ENCODE results near the gene OR10A6. TPM values are rescaled to one million over a fixed set of nuclear protein-coding genes. Genes with fewer than 3 reads are reported as not detected.

OR10A6 gene
- total RNA-seq, 1 donor from 2014 or later = not detected

DNA sequence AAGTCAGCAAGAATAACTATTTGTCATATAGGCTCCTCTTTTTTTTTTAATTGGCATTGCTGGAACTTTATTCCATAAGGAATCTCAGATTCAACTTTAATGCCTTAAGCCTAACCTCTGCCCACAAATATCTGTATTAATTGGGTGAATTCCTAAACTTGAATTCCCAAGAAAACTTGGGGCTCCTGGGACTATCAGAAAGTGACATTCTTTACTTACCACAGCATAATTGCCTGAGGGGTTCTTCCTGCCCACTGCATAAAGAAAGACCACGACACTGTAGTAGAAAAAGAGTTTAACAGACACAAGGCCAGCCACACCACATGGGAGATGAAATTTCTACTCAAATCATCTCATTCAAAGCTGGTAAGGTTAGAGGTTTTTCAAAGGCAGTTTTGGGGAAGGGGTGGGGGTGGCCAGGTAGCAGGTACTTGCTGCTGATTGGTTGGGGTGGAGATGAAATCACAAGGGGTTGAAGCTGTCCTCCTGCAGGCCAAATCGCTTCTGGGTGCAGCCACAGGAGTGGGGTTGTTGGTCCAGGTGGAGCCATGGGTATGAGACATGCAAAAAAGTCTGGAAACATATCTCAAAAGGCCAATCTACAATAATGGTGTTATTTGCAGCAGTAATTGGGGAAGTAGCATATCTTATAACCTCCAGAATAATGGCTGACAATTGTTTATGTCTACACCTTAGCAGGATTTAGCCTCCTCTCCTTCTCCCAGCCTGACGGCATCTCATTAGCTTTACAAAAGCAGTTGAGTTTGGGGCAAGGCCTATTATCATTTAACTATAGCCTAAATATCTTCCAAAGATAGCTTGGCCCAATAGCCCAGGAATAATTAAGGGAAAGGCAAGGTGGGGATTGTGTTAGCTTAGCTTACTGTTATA, 38.9 kb upstream of the OR10A6 start:
- Mint-ChIP-seq H3K4me1 (no peaks in the 10 kb centered on the region), H3K9me3 (no peaks in the 10 kb centered on the region), H3K36me3 (ENCODE audit: low read depth) (no peaks in the 10 kb centered on the region), H3K27me3 (peaks cover 29% of the 10 kb centered on the region), H3K4me3 (no peak overlapping the region), H3K27ac (no peak overlapping the region)
- ATAC-seq (ENCODE audit: low read depth) (no peak), DNase-seq (no peak)
- intact Hi-C loops (cut with micrococcal nuclease) = no loop called here
- CTCF ChIA-PET = no interaction called here
- TF ChIP-seq, protein P1, sequence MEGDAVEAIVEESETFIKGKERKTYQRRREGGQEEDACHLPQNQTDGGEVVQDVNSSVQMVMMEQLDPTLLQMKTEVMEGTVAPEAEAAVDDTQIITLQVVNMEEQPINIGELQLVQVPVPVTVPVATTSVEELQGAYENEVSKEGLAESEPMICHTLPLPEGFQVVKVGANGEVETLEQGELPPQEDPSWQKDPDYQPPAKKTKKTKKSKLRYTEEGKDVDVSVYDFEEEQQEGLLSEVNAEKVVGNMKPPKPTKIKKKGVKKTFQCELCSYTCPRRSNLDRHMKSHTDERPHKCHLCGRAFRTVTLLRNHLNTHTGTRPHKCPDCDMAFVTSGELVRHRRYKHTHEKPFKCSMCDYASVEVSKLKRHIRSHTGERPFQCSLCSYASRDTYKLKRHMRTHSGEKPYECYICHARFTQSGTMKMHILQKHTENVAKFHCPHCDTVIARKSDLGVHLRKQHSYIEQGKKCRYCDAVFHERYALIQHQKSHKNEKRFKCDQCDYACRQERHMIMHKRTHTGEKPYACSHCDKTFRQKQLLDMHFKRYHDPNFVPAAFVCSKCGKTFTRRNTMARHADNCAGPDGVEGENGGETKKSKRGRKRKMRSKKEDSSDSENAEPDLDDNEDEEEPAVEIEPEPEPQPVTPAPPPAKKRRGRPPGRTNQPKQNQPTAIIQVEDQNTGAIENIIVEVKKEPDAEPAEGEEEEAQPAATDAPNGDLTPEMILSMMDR (IDR thresholded peaks at IDR 0.05) = no peak
- POLR2A ChIA-PET = no interaction called here

DNA sequence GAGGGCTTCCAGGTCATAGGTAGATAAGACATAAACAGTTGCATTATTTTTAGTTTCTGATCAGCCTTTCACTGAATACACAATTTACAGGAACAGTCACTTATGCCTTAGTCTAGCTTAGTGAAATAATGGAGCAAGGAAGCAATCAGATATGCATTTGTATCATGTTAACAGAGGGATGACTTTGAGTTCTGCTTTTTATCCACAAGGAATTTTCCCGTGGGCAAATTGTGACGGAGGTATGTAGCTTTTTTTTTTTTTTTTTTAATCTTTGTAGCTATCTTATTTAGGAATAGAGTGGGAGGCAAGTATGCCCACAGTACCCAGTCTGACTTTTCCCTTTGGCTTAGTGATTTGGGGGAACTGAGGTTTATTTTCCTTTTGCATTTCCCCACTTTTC, 37.6 kb upstream of the OR10A6 start:
- ChIA-PET CTCF (no interaction called here), POLR2A (interaction anchor here (0.7 kb wide), 1 partner anchor 103 kb away, joined by 5 read pairs; no protein-coding TSS in a partner anchor)
- peaks cover 29% of the 10 kb centered on the region for H3K27me3 Mint-ChIP-seq
- TF ChIP-seq, protein P1 (IDR thresholded peaks at IDR 0.05) = no peak
- ATAC-seq (ENCODE audit: low read depth) = no peak
- no peak overlapping the region for H3K27ac Mint-ChIP-seq
- H3K9me3 Mint-ChIP-seq = no peaks in the 10 kb centered on the region
- H3K36me3 Mint-ChIP-seq (ENCODE audit: low read depth) = no peaks in the 10 kb centered on the region
- DNase-seq = no peak
- no peak overlapping the region for H3K4me3 Mint-ChIP-seq
- intact Hi-C loops (cut with micrococcal nuclease) = no loop called here
- no peaks in the 10 kb centered on the region for H3K4me1 Mint-ChIP-seq

DNA sequence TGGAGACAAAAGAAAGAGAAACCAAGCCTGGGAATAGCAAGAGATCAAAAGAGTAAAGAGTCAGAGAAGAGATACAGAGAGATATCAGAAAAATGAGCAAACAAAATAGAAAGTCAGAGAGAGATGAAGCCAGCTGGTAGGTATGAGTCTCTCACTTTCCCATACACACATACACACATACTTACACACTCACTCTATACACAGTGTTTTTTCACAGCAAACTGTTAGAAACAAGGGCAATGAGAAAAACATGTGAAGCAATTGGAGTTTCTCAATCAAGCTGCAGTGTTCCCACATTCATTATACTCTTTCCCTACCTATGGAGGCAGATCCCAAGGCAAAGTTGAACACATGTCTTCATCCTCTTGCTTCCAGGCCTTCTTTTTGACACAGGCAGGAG, 36.8 kb upstream of the OR10A6 start:
- Mint-ChIP-seq H3K4me3 (no peak overlapping the region), H3K27ac (no peak overlapping the region), H3K9me3 (no peaks in the 10 kb centered on the region), H3K27me3 (peaks cover 28% of the 10 kb centered on the region), H3K4me1 (no peaks in the 10 kb centered on the region), H3K36me3 (ENCODE audit: low read depth) (no peaks in the 10 kb centered on the region)
- ATAC-seq (ENCODE audit: low read depth) (no peak), DNase-seq (no peak)
- POLR2A ChIA-PET = no interaction called here
- CTCF ChIA-PET = no interaction called here
- intact Hi-C loops (cut with micrococcal nuclease) = no loop called here
- TF ChIP-seq, protein P1 (IDR thresholded peaks at IDR 0.05) = no peak

DNA sequence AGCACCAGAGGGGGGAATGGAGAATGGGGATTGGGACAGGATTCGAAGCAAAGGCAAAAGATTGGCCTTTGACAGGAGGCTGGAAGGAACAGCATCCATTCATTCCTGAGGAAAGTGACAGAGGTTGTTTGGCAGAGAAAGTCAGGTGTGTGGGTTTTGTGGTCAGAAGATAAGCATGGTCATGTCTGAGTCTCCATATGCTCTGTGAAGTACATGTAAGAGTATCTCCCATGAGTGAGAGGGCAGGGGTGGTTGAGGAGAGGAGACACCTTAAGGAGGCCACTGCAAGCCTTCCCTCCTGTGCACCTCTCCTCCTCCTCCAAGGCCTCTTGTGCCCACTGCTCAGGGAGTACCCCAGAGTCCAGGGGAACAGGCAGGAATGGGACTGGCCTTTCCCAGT, 36.0 kb upstream of the OR10A6 start:
- no peak overlapping the region for H3K27ac Mint-ChIP-seq
- ATAC-seq (ENCODE audit: low read depth) (no peak), DNase-seq (no peak)
- POLR2A ChIA-PET = no interaction called here
- no peaks in the 10 kb centered on the region for H3K9me3 Mint-ChIP-seq
- TF ChIP-seq, protein P1 (IDR thresholded peaks at IDR 0.05) = no peak
- no peaks in the 10 kb centered on the region for H3K4me1 Mint-ChIP-seq
- CTCF ChIA-PET = no interaction called here
- H3K36me3 Mint-ChIP-seq (ENCODE audit: low read depth) = no peaks in the 10 kb centered on the region
- H3K27me3 Mint-ChIP-seq = peaks cover 23% of the 10 kb centered on the region
- intact Hi-C loops (cut with micrococcal nuclease) = no loop called here
- H3K4me3 Mint-ChIP-seq = no peak overlapping the region

DNA sequence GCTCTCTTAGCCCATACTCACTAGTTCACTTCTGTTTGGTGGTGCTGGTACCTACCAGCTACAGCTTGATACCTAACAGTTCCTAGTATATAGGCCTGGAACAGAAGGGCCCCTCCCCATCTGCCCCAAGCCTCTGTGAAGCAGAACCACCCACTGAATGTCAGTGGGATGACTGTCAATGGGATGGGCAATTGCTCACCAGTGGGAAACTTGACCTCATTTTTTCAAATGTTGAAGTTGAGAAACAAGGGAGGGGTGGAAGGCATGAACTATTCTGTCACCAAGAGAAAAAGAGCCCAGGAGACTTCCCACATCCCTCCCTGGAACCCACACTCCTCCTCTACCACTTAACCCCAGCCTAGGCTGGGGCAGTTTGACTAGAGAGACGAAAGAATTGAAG, 34.3 kb upstream of the OR10A6 start, which contains the start of gene NLRP10:
TSS of gene NLRP10 (minus strand) at position 62 of the 400 bp plus-strand sequence. CDS start 1,952 bp downstream, outside the sequence.
- Mint-ChIP-seq H3K4me3 (no peak within 1 kb of the TSS), H3K9me3 (no peaks in the 10 kb centered on the region), H3K27ac (no peak within 1 kb of the TSS), H3K4me1 (no peaks in the 10 kb centered on the region), H3K27me3 (peaks cover 17% of the 10 kb centered on the region), H3K36me3 (ENCODE audit: low read depth) (no peaks in the 10 kb centered on the region)
- intact Hi-C loops (cut with micrococcal nuclease) = no loop called here
- POLR2A ChIA-PET = no interaction called here
- CTCF ChIA-PET = no interaction called here
- DNase-seq (no peak), ATAC-seq (ENCODE audit: low read depth) (no peak)
- TF ChIP-seq, protein P1 (IDR thresholded peaks at IDR 0.05) = no peak
